ENCODE data around the gene ADM2. TPM values are rescaled to one million over a fixed set of nuclear protein-coding genes. Genes with fewer than 3 reads are reported as not detected.

The ADM2 gene
- total and polyA plus RNA-seq, 2 experiments from 2014 or later, result 4.1 to 5.1 TPM

- Histone ChIP-seq H3K79me2 (no peaks in the 10 kb centered on the region), H3K4me2 (peak overlapping the region; percentile 99), H3K9me2 (replicated peaks; ENCODE audit: insufficient read depth) (no peaks in the 10 kb centered on the region), H3K9me3 (ENCODE audit: low read depth) (no peaks in the 10 kb centered on the region), H2AFZ (peak overlapping the region; percentile 51), H3K27ac (peak overlapping the region; percentile 96), H3K4me3 (peak overlapping the region; percentile 52), H4K20me1 (ENCODE audit: insufficient read depth, poor library complexity, severe bottlenecking) (no peaks in the 10 kb centered on the region), H3K36me3 (replicated peaks; ENCODE audit: insufficient read depth, low read depth) (no peaks in the 10 kb centered on the region), H3K27me3 (peaks cover 11% of the 10 kb centered on the region), H3K4me1 (ENCODE audit: insufficient read depth) (peaks cover 42% of the 10 kb centered on the region)
- TF ChIP-seq EZH2 (IDR thresholded peaks at IDR 0.05; ENCODE audit: borderline replicate concordance) (peak; percentile 19), EZH2phosphoT487 (IDR thresholded peaks at IDR 0.05; ENCODE audit: low read depth, severe bottlenecking, unreplicated experiment) (no peak)
- 16% methylated on average over 41 of the region's 53 CpGs for WGBS (ENCODE audit: low lambda C conversion rate, missing lambda C conversion rate)
- peak; percentile 91 for DNase-seq (ENCODE audit: low spot score)
Measured at GRCh38 chr22:50530877-50531545, 49.7 kb downstream of the ADM2 start.

GRCh38 chr22:50531546-50531961 lies 50.2 kb downstream of the ADM2 start:
- WGBS (ENCODE audit: low lambda C conversion rate, missing lambda C conversion rate), result 8% methylated on average over 8 of the region's 44 CpGs
- Histone ChIP-seq H3K4me1 (ENCODE audit: insufficient read depth) (peaks cover 40% of the 10 kb centered on the region), H3K4me3 (peak overlapping the region; percentile 52), H4K20me1 (ENCODE audit: insufficient read depth, poor library complexity, severe bottlenecking) (no peaks in the 10 kb centered on the region), H2AFZ (peak overlapping the region; percentile 51), H3K36me3 (replicated peaks; ENCODE audit: insufficient read depth, low read depth) (no peaks in the 10 kb centered on the region), H3K4me2 (peak overlapping the region; percentile 99), H3K27ac (peak overlapping the region; percentile 96), H3K27me3 (peaks cover 11% of the 10 kb centered on the region), H3K79me2 (no peaks in the 10 kb centered on the region), H3K9me2 (replicated peaks; ENCODE audit: insufficient read depth) (no peaks in the 10 kb centered on the region), H3K9me3 (ENCODE audit: low read depth) (no peaks in the 10 kb centered on the region)
- DNase-seq (ENCODE audit: low spot score), result peak; percentile 75
- TF ChIP-seq CTCF (IDR thresholded peaks at IDR 0.05; ENCODE audit: poor library complexity), result no peak
- no peak for TF ChIP-seq EZH2 (IDR thresholded peaks at IDR 0.05; ENCODE audit: borderline replicate concordance)
- TF ChIP-seq EZH2phosphoT487 (IDR thresholded peaks at IDR 0.05; ENCODE audit: low read depth, severe bottlenecking, unreplicated experiment), result no peak

- H3K4me2 ChIP-seq, result peak overlapping the region; percentile 99
- peaks cover 35% of the 10 kb centered on the region for H3K4me1 ChIP-seq (ENCODE audit: insufficient read depth)
- TF ChIP-seq EZH2 (IDR thresholded peaks at IDR 0.05; ENCODE audit: borderline replicate concordance) (no peak), CTCF (IDR thresholded peaks at IDR 0.05; ENCODE audit: poor library complexity) (no peak), EZH2phosphoT487 (IDR thresholded peaks at IDR 0.05; ENCODE audit: low read depth, severe bottlenecking, unreplicated experiment) (no peak)
- peaks cover 11% of the 10 kb centered on the region for H3K27me3 ChIP-seq
- no peaks in the 10 kb centered on the region for H3K36me3 ChIP-seq (replicated peaks; ENCODE audit: insufficient read depth, low read depth)
- 8% methylated on average over 30 of the region's 56 CpGs for WGBS (ENCODE audit: low lambda C conversion rate, missing lambda C conversion rate)
- H2AFZ ChIP-seq, result peak overlapping the region; percentile 49
- peak overlapping the region; percentile 96 for H3K27ac ChIP-seq
- DNase-seq (ENCODE audit: low spot score), result peak; percentile 77
- H3K79me2 ChIP-seq, result no peaks in the 10 kb centered on the region
- H3K9me2 ChIP-seq (replicated peaks; ENCODE audit: insufficient read depth), result no peaks in the 10 kb centered on the region
- H3K9me3 ChIP-seq (ENCODE audit: low read depth), result no peaks in the 10 kb centered on the region
- H3K4me3 ChIP-seq, result peak overlapping the region; percentile 52
- no peaks in the 10 kb centered on the region for H4K20me1 ChIP-seq (ENCODE audit: insufficient read depth, poor library complexity, severe bottlenecking)
Measured at GRCh38 chr22:50531962-50532674, 50.8 kb downstream of the ADM2 start.

Measured in hepatocyte (in vitro differentiated cells).